Lung (tissue), 12 donors: ENCODE data around the gene ADAM23. TPM values are rescaled to one million over a fixed set of nuclear protein-coding genes. Genes with fewer than 3 reads are reported as not detected.

Experiments used
- ATAC-seq: fragments of 200-7000 bp; cut with Tn5 transposase; one replicate; pipeline ENCODE4 v1.9.1; 2020; ENCODE audit warnings: moderate number of reproducible peaks; ENCODE audit not compliant: insufficient read depth, low FRiP score
- DNase-seq, 3 donors: peaks; one replicate each; pipeline ENCODE4 v3.0.0-alpha.2; 2013 to 2017
- H3K27ac ChIP-seq, 2 donors: one replicate each; pipeline ENCODE4 v1.5.1; 2013; ENCODE audit warnings: mild to moderate bottlenecking in 2 of 2, moderate library complexity in 2 of 2, control low read depth in 1 of 2, inconsistent platforms in 1 of 2, low read depth in 1 of 2, low read length in 1 of 2
- H3K27me3 ChIP-seq, 3 donors: one replicate each; pipeline ENCODE4 v1.5.1; 2013; ENCODE audit warnings: low read length in 2 of 3; ENCODE audit not compliant: control insufficient read depth in 3 of 3, insufficient read depth in 3 of 3
- H3K36me3 ChIP-seq, 4 donors: one replicate each; pipeline ENCODE4 v1.5.1; 2013; ENCODE audit warnings: low read length in 4 of 4, mild to moderate bottlenecking in 1 of 4, moderate library complexity in 1 of 4; ENCODE audit not compliant: control insufficient read depth in 4 of 4, insufficient read depth in 4 of 4
- H3K4me1 ChIP-seq, 5 donors: one replicate each; pipeline ENCODE4 v1.5.1; 2013; ENCODE audit warnings: low read length in 5 of 5, mild to moderate bottlenecking in 2 of 5, moderate library complexity in 1 of 5; ENCODE audit not compliant: control insufficient read depth in 5 of 5, insufficient read depth in 5 of 5
- H3K4me3 ChIP-seq: one replicate; pipeline ENCODE4 v1.5.1; 2013; ENCODE audit warnings: mild to moderate bottlenecking, control low read depth, moderate library complexity
- H3K9ac ChIP-seq, 2 donors: one replicate each; pipeline ENCODE4 v1.5.1; 2013; ENCODE audit warnings: low read length in 2 of 2, control low read depth in 1 of 2; ENCODE audit not compliant: insufficient read depth in 1 of 2
- H3K9me3 ChIP-seq, 4 donors: one replicate each; pipeline ENCODE4 v1.5.1; 2013; ENCODE audit warnings: low read length in 3 of 4, mild to moderate bottlenecking in 1 of 4, moderate library complexity in 1 of 4; ENCODE audit not compliant: control insufficient read depth in 4 of 4, insufficient read depth in 3 of 4
- WGBS, 2 donors: extraction: QIAGEN DNeasy Blood & Tissue Kit; methylation state at CpG; one replicate each; pipeline ENCODE4 v1.1.7; 2013; 5-methylcytosine and 5-hydroxymethylcytosine counted together
- polyA plus RNA-seq, 2 donors: library from polyadenylated mRNA; stranded (reverse); fragments of 200-250 nt; gene quantifications; one replicate each; pipeline ENCODE4 v1.2.1, GENCODE V29; 2013
- total RNA-seq, 2 donors: library from RNA; depleted of rRNA in 1 of 2; stranded (reverse); fragments of >200 nt in 1 of 2; gene quantifications; one replicate each; pipeline ENCODE4 v1.2.1, GENCODE V29; 2014 to 2021
- TF ChIP-seq, protein P1 (sequence below): IDR thresholded peaks from 2 replicates; pipeline ENCODE4 v1.5.1; 2012; ENCODE audit warnings: mild to moderate bottlenecking; ENCODE audit errors: control extremely low read depth, extremely low read depth
- donor health status: control.
- donor health status: control.
- donor health status: Bipolar disorder and iron deficiency.
- donor health status: healthy.
- donor health status: DM: yes; HTN: yes; CAD: no.

ADAM23 gene
- total and polyA plus RNA-seq, 4 donors: 0.57 to 1.7 (median 1.2) TPM

DNA sequence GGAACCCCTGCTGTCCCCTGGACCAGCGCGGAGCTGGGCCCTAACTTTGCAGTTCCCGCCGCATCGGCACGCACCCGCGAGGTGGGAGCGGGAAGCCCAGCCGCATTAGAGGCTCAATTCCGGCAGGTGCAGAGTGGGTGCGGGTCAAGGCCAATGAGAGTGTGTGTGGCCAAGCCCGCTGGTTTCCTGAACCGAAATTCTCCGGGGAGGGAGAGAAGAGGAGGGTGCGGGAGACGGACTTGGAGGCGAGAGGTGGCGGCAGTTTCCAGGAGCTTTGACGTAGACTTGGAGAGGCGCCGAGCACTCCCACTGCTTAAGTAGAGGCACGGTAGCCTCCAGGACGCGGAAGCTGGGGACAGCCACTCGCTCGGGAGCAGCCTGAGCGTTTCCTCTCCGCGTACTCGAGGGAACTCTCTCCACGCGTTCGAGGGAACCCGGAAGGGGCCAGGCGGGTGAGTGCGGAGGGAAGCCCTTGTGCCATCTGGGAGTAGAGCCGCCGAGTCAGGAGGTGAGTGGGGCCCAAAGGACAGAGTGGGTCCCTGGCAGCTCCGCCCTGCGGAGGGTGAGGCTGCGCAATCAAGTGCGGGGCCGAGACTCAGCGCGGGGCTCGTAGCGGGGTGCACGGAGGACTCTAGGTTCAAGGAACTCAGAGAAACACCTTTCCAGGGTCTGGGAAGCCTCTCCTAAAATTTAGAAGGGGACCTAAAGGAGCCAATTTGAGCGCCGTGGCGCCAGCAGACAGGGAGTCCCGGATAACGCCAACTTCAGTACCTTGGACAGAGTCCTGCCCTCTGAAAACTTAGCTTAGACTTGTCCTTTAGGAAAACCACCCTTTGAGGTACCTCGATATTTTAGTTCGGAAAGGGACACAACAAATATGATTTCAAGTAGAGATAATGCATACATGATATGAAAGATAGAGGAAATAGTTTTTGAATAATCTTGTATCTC lies 199.0 kb downstream of the ADAM23 start, which contains the start of gene FAM237A:
FAM237A (plus strand) TSS at position 413 of the 951 bp plus-strand sequence. CDS start 1,750 bp downstream, outside the sequence.
- TF ChIP-seq, protein P1, sequence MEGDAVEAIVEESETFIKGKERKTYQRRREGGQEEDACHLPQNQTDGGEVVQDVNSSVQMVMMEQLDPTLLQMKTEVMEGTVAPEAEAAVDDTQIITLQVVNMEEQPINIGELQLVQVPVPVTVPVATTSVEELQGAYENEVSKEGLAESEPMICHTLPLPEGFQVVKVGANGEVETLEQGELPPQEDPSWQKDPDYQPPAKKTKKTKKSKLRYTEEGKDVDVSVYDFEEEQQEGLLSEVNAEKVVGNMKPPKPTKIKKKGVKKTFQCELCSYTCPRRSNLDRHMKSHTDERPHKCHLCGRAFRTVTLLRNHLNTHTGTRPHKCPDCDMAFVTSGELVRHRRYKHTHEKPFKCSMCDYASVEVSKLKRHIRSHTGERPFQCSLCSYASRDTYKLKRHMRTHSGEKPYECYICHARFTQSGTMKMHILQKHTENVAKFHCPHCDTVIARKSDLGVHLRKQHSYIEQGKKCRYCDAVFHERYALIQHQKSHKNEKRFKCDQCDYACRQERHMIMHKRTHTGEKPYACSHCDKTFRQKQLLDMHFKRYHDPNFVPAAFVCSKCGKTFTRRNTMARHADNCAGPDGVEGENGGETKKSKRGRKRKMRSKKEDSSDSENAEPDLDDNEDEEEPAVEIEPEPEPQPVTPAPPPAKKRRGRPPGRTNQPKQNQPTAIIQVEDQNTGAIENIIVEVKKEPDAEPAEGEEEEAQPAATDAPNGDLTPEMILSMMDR: no peak

DNA sequence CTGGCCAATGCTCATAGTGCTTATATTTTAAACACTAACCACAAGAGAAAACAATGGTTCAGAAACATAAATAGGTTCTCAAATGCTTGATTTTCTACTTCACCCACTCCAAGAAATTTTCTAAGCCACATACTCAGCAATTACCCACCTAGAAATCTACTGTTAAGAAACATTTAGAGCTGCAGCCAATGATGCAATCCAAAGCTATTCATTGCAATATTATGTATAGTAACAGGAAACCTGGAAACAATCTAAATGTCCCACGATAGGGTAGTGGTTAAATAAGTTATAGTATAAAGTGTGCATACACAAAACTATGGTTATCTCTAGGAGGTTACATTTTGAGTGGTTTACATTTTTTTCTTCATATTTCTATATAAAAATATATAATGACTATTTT lies 204.7 kb downstream of the ADAM23 start:
- DNase-seq (no peak), ATAC-seq (no peak)
- TF ChIP-seq, protein P1: no peak
- Histone ChIP-seq H3K27ac (no peak overlapping the region), H3K4me1 (no peaks in the 10 kb centered on the region), H3K36me3 (no peaks in the 10 kb centered on the region), H3K9ac (no peak overlapping the region), H3K4me3 (no peak overlapping the region), H3K27me3 (no peaks in the 10 kb centered on the region), H3K9me3 (no peaks in the 10 kb centered on the region)
- 45 to 52% methylated on average over 1 of the region's 1 CpG for WGBS, 2 donors

More for the DNA sequence above, 199.0 kb downstream of the ADAM23 start, which contains the start of gene FAM237A:
- Histone ChIP-seq H3K4me1 (no peaks in the 10 kb centered on the region), H3K27ac (no peak within 1 kb of the TSS), H3K9ac (no peak within 1 kb of the TSS), H3K9me3 (peaks cover 0 to 11% (median 0%) of the 10 kb centered on the region in 4 donors), H3K4me3 (no peak within 1 kb of the TSS), H3K36me3 (no peaks in the 10 kb centered on the region), H3K27me3 (peaks cover 0 to 9% (median 0%) of the 10 kb centered on the region in 3 donors)
- WGBS, 2 donors: 7% methylated on average over 56 of the region's 56 CpGs
- ATAC-seq (peak; percentile 75), DNase-seq (peak; percentile 64 to 88 (median 71))

DNA sequence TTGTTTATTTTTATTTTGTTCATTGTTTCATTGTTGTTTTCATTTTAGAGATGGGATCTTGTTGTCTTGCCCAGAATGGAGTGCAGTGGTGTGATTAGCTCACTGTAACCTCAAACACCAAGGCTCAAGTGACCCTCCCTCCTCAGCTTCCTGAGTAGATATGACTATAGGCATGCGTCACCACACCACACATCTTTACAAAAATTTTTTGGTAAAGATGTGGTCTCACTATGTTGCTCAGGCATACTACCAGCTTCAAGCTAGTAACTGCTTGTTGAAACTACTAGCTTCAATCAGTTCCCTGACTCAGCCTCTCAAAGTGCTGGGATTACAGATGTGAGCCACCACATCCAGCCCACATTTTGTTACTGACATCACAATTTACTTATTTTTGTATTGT lies 213.8 kb downstream of the ADAM23 start:
- Histone ChIP-seq H3K36me3 (no peaks in the 10 kb centered on the region), H3K9ac (no peak overlapping the region), H3K27me3 (no peaks in the 10 kb centered on the region), H3K27ac (no peak overlapping the region), H3K4me3 (no peak overlapping the region), H3K4me1 (no peaks in the 10 kb centered on the region), H3K9me3 (no peaks in the 10 kb centered on the region)
- TF ChIP-seq, protein P1: no peak
- DNase-seq: no peak
- no peak for ATAC-seq
- WGBS, 2 donors: 92 to 100% methylated on average over 1 of the region's 1 CpG
